Measurements from ENCODE around the gene ZSCAN12. TPM values are rescaled to one million over a fixed set of nuclear protein-coding genes. Genes with fewer than 3 reads are reported as not detected.

ZSCAN12 gene
- total RNA-seq, 1 experiment from 2014 or later, result 1.6 TPM

GRCh38 chr6:28336284-28337120 lies 63.0 kb downstream of the ZSCAN12 start:
- H3K4me3 ChIP-seq (ENCODE audit: low read depth, low read length), result peak overlapping the region; percentile 54
- Mint-ChIP-seq H3K36me3 (ENCODE audit: insufficient read depth, unreplicated experiment) (no peaks in the 10 kb centered on the region), H3K27me3 (ENCODE audit: insufficient read depth, unreplicated experiment) (peaks cover 2% of the 10 kb centered on the region), H3K4me3 (ENCODE audit: unreplicated experiment) (no peak overlapping the region), H3K4me1 (ENCODE audit: low read depth, unreplicated experiment) (peaks cover 16% of the 10 kb centered on the region), H3K9me3 (ENCODE audit: unreplicated experiment) (peaks cover 9% of the 10 kb centered on the region), H3K27ac (ENCODE audit: unreplicated experiment) (no peak overlapping the region)
- BruUV-seq (replicated peaks), result no TSS peak
- TF ChIP-seq, protein P1, sequence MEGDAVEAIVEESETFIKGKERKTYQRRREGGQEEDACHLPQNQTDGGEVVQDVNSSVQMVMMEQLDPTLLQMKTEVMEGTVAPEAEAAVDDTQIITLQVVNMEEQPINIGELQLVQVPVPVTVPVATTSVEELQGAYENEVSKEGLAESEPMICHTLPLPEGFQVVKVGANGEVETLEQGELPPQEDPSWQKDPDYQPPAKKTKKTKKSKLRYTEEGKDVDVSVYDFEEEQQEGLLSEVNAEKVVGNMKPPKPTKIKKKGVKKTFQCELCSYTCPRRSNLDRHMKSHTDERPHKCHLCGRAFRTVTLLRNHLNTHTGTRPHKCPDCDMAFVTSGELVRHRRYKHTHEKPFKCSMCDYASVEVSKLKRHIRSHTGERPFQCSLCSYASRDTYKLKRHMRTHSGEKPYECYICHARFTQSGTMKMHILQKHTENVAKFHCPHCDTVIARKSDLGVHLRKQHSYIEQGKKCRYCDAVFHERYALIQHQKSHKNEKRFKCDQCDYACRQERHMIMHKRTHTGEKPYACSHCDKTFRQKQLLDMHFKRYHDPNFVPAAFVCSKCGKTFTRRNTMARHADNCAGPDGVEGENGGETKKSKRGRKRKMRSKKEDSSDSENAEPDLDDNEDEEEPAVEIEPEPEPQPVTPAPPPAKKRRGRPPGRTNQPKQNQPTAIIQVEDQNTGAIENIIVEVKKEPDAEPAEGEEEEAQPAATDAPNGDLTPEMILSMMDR (IDR thresholded peaks at IDR 0.05; ENCODE audit: insufficient read depth in 1 of 2, low read depth in 1 of 2, low read length in 1 of 2, severe bottlenecking in 1 of 2, unreplicated experiment in 1 of 2), result no peak
- no peaks in the 10 kb centered on the region; the same call in 1 of the 2 replicates for H3K4me1 ChIP-seq
- ChIA-PET POLR2A (interaction anchor here (0.6 to 2.0 kb wide), 11 partner anchors 12 to 498 kb away, joined by 3 to 17 read pairs (median 8); partner anchors contain the start of gene ZSCAN26), CTCF (interaction anchor here (2.5 kb wide), 1 partner anchor 19 kb away, joined by 16 read pairs; no protein-coding TSS in a partner anchor)
- H3K27me3 ChIP-seq (replicated peaks; ENCODE audit: control insufficient read depth, insufficient read depth, low read length), result no peaks in the 10 kb centered on the region
- H3K9me3 ChIP-seq, result no peaks in the 10 kb centered on the region
- no peaks in the 10 kb centered on the region for H3K36me3 ChIP-seq (ENCODE audit: control insufficient read depth, insufficient read depth, low read length)
- intact Hi-C loops (cut with micrococcal nuclease; ENCODE audit: unreplicated experiment), result loop anchor here (5.0 kb wide), 2 partner anchors 54 to 444 kb away; partner anchors contain the start of gene PGBD1
- no peak for DNase-seq

DNA sequence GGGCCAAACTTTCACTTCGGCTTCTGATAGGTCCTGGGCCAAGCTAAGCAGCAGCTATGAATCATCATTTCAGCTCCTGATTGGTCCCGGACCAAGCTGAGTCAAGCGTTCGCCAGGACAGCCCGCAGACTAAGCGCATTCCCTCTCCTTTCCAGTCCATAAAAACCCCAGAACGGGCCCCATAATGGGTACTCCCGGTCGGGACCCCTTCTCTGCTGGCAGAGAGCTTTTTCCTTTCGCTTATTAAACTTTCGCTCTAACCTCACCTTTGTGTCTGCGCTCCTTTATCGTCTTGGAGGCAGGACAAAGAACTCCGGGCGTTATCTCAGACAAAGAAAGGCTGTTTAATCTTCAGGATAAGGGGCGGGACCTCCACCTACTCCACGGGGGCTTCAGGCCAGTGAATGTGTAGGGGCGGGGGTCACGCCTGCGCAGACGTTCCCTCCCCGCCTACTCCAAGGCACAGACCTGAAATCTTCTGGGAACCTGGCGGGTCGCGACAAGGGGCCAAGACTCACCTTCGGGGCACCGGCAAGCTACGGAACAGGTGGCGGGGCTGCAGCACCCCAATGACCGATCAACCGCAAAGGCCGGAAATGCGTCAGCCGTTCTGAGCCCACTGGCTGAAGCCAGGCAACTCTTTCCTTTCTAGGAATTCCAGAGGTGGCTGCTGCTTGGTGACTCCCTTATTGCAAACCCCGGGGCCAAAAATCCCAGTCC lies 63.8 kb downstream of the ZSCAN12 start, which contains the start of gene ZSCAN31:
TSS of gene ZSCAN31 (minus strand) at position 585 of the 720 bp plus-strand sequence. CDS start 6,465 bp downstream, outside the sequence.
- TF ChIP-seq, protein P1 (IDR thresholded peaks at IDR 0.05; ENCODE audit: insufficient read depth in 1 of 2, low read depth in 1 of 2, low read length in 1 of 2, severe bottlenecking in 1 of 2, unreplicated experiment in 1 of 2), result no peak
- H3K4me1 Mint-ChIP-seq (ENCODE audit: low read depth, unreplicated experiment), result peaks cover 16% of the 10 kb centered on the region
- ChIA-PET POLR2A (interaction anchor here (0.5 to 2.0 kb wide), 17 partner anchors 11 to 1224 kb away, joined by 3 to 17 read pairs (median 4); partner anchors contain the start of genes ZNF165, ZNF184 and ZSCAN26), CTCF (interaction anchor here (0.6 to 2.5 kb wide), 3 partner anchors 20 to 68 kb away, joined by 3 to 16 read pairs (median 6); partner anchors contain the start of gene ZSCAN26)
- H3K36me3 Mint-ChIP-seq (ENCODE audit: insufficient read depth, unreplicated experiment), result no peaks in the 10 kb centered on the region
- Histone ChIP-seq H3K36me3 (ENCODE audit: control insufficient read depth, insufficient read depth, low read length) (no peaks in the 10 kb centered on the region), H3K9me3 (no peaks in the 10 kb centered on the region; the same call in 1 of the 2 replicates), H3K4me1 (no peaks in the 10 kb centered on the region; the same call in 1 of the 2 replicates), H3K27me3 (replicated peaks; ENCODE audit: control insufficient read depth, insufficient read depth, low read length) (no peaks in the 10 kb centered on the region), H3K4me3 (ENCODE audit: low read depth, low read length) (peak within 1 kb of the TSS; percentile 54)
- H3K27me3 Mint-ChIP-seq (ENCODE audit: insufficient read depth, unreplicated experiment), result peaks cover 2% of the 10 kb centered on the region
- H3K9me3 Mint-ChIP-seq (ENCODE audit: unreplicated experiment), result peaks cover 9% of the 10 kb centered on the region
- DNase-seq, result peak; percentile 92 to 95
- BruUV-seq (replicated peaks), result TSS peak; percentile 82
- no peak within 1 kb of the TSS for H3K27ac Mint-ChIP-seq (ENCODE audit: unreplicated experiment)
- no peak within 1 kb of the TSS for H3K4me3 Mint-ChIP-seq (ENCODE audit: unreplicated experiment)
- intact Hi-C loops (cut with micrococcal nuclease; ENCODE audit: unreplicated experiment), result loop anchor here (2.0 to 5.0 kb wide), 3 partner anchors 13 to 443 kb away; partner anchors contain the start of genes PGBD1 and ZKSCAN3

Data from Caco-2 (cell line).